KOPT-K1 (cell line): ENCODE data around the gene MUC20.
"Not testable (repeated sequence)": the region's sequence is repeated elsewhere in the genome, so short reads cannot be mapped to it uniquely, and the experiment has no call there.

ENCODE experiments used
- H3K27ac ChIP-seq: fragments of 200-600 bp; sonication (generic); 2 replicates; pipeline ENCODE4 v1.5.1; 2016; ENCODE audit warnings: antibody characterized with exemption, mild to moderate bottlenecking, low read depth, low read length; ENCODE audit not compliant: poor library complexity, severe bottlenecking
- H3K36me3 ChIP-seq: fragments of 200-600 bp; sonication (generic); 2 replicates; pipeline ENCODE4 v1.5.1; 2017; ENCODE audit warnings: antibody characterized with exemption, mild to moderate bottlenecking, low read length, moderate library complexity; ENCODE audit not compliant: insufficient read depth
- H3K9me3 ChIP-seq: fragments of 200-600 bp; sonication (generic); 2 replicates; pipeline ENCODE4 v1.5.1; 2017; ENCODE audit warnings: antibody characterized with exemption, low read length, mild to moderate bottlenecking; ENCODE audit not compliant: insufficient read depth, poor library complexity, severe bottlenecking

MUC20 gene

DNA sequence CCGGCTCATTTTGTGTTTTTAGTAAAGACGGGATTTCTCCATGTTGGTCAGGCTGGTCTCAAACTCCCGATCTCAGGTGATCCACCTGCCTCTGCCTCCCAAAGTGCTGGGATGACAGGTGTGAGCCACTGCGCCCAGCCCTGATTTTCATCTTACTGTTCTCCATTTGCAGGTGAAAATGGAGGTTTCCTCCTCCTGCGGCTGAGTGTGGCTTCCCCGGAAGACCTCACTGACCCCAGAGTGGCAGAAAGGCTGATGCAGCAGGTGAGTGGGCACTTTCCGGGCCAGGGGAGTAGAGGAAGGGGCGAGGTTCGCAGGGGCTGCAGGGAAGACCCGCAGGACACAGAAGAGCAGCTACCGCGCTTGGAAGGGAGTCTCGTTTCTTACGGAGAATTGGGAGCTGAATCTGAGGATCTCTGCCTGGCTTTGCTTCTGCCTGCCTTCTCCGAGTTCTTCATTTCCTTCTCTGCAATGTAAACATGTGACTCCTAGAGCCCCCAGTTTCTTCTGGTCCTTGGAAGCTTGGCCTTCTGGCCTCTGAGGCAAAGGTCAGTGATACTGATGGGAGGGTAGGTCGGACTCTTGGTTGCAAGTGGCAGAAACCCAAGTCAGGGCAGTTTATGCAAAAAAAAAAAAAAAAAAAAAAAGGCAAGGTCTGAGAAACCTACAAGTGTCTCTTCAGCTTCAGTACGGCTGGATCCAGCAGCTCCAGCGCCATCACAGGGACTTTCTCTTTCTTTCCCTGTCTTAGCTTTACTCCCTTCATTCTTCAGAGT lies 8.9 kb downstream of the MUC20 start:
- no peaks in the 10 kb centered on the region for H3K9me3 ChIP-seq
- no peaks in the 10 kb centered on the region for H3K36me3 ChIP-seq
- no peak overlapping the region for H3K27ac ChIP-seq

DNA sequence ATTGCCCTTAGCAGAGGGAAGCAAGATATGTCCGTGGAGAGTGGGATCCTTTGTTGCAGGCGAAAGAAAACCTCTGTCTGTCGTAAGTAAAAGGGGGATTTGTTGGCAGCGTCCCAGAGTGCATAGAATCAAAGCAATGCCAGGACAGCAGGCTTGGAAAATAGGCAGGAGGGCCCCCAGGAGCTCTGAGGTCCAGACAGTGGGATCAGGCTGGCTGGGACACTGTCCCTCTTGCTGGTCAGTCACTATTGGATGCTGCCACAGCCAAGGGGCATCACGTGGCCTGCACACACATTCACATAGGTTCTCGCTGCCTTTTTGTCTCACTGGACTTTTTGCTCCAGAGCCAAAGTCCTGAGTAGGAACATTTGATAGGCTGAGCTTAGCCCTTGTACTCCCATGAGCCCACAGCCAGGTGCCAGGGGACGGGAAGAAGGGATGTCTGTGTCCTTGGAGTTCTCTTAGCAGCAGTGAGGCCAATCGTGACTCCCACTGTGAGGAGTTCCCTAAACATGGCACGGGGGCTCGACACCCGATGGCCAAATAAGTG lies 10.7 kb downstream of the MUC20 start:
- Histone ChIP-seq H3K36me3 (no peaks in the 10 kb centered on the region), H3K27ac (no peak overlapping the region), H3K9me3 (no peaks in the 10 kb centered on the region)

DNA sequence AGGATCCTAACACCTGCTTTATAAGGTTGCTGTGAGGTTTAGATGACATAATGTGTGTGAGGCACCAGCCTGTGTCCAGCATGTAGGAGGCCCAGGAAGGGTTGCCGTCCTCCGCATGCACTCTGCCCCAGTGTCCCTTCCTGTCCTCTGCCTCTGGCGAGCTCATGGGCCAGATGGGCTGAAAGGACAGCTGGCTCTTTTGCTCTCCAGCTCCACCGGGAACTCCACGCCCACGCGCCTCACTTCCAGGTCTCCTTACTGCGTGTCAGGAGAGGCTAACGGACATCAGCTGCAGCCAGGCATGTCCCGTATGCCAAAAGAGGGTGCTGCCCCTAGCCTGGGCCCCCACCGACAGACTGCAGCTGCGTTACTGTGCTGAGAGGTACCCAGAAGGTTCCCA lies 12.2 kb downstream of the MUC20 start:
- H3K27ac ChIP-seq: no peak overlapping the region
- no peaks in the 10 kb centered on the region for H3K9me3 ChIP-seq
- H3K36me3 ChIP-seq: no peaks in the 10 kb centered on the region

DNA sequence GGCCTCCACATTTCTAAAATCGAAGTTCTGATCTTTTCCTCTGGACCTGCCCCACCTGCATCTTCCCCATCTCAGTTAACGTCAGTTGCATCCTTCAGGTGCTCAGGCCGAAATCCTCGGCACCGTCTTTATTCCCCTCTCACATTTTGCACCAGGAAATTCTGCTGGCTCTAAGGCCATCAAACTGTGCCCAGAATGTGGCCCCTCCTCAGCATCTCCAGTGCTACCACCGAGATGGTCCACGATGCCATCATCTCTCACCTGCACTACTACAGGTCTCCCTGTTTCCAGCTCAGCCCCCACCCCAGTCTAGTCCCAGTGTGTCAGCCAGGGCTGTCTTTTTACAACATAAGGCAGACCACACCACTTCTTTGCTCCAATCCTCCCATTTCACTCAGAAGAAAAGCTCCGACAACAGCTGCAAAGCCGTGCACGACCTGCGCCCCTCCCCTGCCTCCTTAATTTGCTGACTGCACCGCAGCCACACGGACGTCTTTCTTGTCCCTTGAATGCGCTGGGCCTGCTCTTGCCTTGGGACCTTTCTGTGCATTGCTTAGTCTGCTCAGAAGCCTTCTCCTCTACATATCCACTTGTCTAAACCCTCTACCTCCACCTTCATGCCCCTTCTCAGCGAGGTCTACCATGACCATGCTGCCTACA lies 14.4 kb downstream of the MUC20 start:
- H3K36me3 ChIP-seq: no peaks in the 10 kb centered on the region
- no peaks in the 10 kb centered on the region for H3K9me3 ChIP-seq

DNA sequence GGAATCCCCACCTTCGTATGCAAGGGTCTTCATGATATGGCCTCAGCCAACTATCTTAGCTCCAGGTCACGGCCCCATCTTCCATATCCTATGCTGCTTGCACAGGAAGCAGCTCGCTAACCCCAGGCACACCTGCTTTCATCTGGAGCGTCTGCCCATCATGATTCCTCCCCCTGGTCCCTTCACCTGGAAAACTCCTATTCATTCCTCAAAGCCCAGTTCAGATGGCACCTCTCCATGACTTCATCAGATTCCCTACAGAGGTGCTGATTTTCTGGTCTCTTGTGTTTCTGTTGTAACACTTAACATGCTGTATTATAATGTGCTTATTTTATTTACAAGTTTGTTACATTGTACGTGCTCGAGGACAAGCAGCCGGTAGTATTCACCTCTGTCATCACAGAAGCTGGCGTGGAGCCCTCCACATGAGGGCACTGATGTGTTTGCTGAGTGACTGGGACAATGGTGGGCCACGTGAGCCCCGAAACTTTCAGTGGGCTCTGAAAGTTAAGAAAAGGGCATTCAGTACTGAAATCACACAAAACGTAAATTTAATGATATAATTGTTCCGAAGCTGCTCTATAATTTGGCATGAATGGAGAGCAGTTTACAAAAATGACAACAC lies 16.2 kb downstream of the MUC20 start:
- Histone ChIP-seq H3K36me3 (no peaks in the 10 kb centered on the region), H3K9me3 (no peaks in the 10 kb centered on the region), H3K27ac (no peak overlapping the region)

More for the DNA sequence above, 14.4 kb downstream of the MUC20 start:
- no peak overlapping the region for H3K27ac ChIP-seq

DNA sequence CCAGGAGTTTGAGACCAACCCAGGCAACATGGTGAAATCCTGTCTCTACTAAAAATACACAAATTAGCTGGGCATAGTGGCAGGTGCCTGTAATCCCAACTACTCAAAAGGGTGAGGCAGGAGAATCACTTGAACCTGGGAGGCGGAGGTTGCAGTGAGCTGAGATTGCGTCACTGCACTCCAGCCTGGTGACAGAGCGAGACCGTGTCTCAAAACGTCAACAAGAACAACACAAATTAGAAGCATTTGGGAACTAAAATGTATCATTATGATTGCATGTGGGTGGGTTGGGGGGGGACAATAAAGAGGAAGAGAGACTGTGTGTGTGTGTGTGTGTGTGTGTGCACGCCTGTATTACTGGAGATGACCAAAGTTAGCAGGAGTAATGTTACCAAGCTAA lies 17.0 kb downstream of the MUC20 start:
- H3K9me3 ChIP-seq, H3K36me3 ChIP-seq: not testable (repeated sequence)

DNA sequence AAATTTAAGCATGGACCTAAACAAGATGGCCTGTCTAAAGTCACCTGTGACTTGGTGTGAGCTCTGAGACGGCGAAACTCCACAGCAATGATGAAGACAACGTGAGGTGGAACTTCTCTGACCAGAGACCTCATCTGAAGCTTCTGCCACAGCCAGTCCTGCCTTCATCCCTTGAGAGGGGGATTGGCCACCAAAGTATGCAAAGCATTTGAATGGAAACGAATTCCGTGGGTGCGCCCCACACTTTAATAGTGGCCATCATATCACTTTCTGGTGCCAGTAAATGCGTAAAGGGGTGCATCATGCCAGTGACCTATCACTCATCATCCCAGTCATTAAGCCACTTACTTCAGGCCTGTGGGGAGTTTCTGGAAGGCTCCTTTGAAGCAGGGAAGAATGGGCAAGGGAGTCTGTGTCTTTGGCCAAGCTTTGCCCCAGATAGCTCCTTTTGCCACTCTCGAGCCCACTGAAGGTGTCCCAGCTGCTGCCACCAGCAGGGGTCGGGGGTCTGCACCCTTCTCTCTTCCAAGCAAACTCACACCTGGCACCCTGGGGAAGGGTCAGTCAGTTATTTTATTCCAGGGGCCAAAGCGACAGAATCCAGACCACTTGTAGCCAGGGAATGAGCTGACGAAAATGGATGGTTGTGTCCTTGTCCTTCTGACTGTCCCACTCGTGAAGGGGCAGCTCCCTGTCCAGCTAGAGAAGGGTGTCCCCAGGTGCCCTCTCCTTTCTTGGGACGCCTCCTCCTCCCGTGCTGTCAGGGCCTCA lies 17.7 kb downstream of the MUC20 start:
- H3K9me3 ChIP-seq: no peaks in the 10 kb centered on the region
- no peak overlapping the region for H3K27ac ChIP-seq
- no peaks in the 10 kb centered on the region for H3K36me3 ChIP-seq

More for the DNA sequence above, 17.0 kb downstream of the MUC20 start:
- H3K27ac ChIP-seq: not testable (repeated sequence)

DNA sequence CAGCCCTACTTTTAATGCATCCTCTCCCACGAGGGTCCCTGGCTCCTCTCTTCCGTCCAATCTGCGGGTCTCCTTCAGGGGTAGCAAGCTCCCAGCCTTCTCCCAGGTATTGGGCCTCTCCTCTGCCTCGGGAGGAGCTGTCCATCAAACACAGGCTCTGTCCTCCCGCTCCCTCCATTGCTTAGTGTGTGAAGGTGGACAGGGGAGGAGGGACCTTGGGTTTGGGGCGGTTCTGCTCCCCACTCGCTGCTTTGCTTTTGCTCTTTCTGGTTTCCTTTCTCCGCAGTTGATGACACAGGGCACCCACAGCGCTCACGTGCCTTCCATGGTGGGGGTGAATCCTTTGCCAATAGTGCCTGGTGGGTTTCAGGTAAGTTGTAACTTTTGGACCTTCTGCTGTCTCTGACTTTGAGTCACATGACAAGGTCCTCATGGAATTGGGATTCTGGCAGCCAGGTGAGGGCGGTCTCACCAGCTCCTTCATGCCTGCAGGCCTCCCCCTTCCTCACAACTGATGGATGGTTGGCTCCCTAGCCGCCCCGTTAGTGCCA lies 18.9 kb downstream of the MUC20 start:
- H3K36me3 ChIP-seq: no peaks in the 10 kb centered on the region
- H3K9me3 ChIP-seq: no peaks in the 10 kb centered on the region
- H3K27ac ChIP-seq: no peak overlapping the region

DNA sequence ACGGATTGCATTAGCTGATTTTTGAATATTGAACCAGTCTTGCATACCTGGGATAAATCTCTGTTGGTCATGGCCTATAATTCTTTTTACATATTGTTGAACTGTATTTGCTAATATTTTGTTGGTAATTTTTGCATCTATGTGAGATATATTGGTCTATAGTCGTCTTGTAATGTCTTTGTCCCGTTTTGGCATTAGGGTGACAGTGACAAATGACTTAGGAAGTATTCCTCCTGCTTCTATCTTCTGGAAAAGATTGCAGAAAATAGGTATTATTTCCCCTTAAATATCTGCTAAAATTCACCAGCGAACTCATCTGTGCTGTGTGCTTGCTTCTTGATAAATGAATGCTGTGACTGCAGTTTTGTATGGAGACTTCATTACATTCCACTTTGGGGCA lies 23.7 kb downstream of the MUC20 start:
- Histone ChIP-seq H3K27ac (no peak overlapping the region), H3K9me3 (no peaks in the 10 kb centered on the region)

DNA sequence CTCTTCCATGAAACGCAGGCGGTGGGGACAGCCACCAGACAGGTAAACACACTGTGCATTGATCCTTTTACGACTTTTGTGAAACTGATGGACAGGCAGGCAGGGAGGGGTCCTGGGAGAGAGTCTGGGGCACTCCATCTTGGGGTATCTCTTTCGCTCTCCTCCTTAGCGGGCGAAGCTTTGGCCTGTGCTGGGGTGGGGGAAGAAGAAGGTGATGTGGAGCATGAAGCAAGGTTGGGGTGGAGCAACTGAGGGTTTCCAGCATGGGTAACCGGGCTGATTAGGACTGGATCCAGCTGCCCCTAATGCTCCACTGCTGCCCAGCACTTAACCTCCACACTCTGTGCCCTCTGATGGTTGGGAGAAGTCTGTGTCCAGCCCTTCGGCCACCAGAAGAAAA lies 25.6 kb downstream of the MUC20 start:
- Histone ChIP-seq H3K27ac (no peak overlapping the region), H3K36me3 (no peaks in the 10 kb centered on the region; the same call in 1 of the 2 replicates), H3K9me3 (no peaks in the 10 kb centered on the region)

More for the DNA sequence above, 23.7 kb downstream of the MUC20 start:
- no peaks in the 10 kb centered on the region; the same call in 1 of the 2 replicates for H3K36me3 ChIP-seq

DNA sequence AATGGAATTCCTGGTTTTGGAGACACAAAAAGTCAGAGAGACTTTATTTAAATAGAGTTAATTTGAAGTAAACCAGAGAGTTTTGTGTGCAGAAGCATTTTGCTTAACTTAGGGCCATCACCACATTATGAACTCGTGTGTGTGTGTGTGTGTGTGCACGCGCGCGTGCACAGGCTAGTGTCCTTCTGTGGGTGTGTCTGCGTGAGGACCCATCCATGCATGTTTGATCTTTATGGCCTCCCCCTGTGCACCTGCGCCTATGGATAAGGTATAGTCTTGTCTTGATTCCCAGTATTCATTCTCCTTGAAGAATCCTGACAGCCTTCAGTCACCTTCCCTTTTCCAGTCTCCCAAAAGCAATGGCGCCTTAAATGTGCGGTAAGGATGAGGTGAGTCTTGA lies 26.0 kb downstream of the MUC20 start:
- Histone ChIP-seq H3K27ac (no peak overlapping the region), H3K9me3 (no peaks in the 10 kb centered on the region), H3K36me3 (no peaks in the 10 kb centered on the region; the same call in 1 of the 2 replicates)

DNA sequence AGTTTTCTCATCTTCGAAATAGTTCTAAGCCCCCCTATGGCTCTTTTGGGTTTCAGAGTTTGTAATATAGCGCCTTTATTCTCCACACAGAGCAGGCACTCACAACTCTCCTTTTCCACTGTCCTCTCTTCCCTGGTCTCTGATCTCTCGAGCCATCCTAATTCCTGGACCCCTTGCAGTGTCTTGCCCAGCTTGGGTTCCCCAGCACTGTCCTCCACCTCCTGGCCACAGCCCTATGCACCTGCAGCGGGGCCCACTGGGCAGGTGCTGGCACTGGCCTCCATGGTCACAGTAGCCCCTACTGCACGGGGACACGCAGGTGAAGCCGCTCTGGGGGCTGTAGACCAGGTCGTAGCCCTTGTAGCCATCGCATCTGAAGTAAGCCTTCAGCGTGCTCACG lies 27.9 kb downstream of the MUC20 start:
- no peaks in the 10 kb centered on the region for H3K9me3 ChIP-seq
- H3K27ac ChIP-seq: no peak overlapping the region

DNA sequence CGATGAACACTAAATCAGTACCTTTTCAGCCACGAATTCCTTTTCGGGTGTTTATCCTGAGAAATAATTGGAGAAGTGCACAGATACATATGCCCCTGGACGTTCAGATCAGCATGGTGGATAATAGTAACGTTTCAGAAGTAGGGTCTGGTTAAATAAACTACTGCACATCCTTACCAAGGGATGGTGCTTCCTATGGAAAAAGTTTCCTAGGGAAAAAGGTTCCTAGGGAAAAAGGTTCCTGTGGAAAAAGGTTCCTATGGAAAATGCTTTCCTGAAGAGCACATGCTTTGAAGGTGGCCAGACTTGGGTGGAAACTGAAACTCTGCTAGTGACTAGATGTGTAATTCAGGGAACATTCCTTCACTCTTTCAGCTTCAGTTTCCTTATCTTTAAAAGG lies 28.3 kb downstream of the MUC20 start:
- H3K9me3 ChIP-seq, H3K27ac ChIP-seq, H3K36me3 ChIP-seq: not testable (repeated sequence)

More for the DNA sequence above, 27.9 kb downstream of the MUC20 start:
- no peaks in the 10 kb centered on the region; the same call in 1 of the 2 replicates for H3K36me3 ChIP-seq

DNA sequence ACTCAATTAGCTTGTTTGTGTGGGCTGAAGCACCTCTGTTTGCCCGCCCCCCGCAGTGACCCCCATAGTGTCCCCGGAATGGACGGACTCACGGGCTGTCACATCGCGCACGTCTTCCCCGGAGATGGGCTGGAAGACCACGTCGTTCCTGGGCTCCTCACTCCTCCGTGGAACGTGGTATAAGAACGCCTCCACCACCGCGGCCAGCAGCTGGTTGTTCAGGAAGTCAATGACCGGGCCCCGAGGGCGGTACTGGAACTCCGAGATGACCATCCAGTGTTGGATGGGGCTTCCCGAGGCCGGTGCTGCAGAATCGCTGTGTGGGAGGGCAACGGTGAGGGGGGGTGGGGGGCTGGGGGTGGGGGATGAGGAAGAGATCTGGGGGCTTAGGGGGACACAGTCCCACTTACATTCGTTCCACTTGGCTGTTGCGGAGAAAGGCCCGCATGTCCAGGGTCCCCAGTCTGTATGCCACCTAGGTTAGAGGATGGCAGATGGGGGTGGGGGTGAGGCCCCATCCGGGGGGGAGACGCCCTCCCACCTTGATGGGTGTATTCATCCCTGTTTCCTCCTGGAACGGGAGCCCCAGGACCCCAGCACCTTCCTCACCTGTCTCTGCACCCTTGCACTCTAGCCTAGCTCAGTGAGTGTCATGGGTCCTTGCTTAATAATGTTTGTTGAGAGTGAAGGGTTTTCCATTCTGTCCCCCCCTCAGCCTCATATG lies 30.2 kb downstream of the MUC20 start:
- no peak overlapping the region for H3K27ac ChIP-seq
- H3K36me3 ChIP-seq: no peaks in the 10 kb centered on the region; the same call in 1 of the 2 replicates
- no peaks in the 10 kb centered on the region for H3K9me3 ChIP-seq
